ENCODE results near the gene PTPRM. TPM values are rescaled to one million over a fixed set of nuclear protein-coding genes. Genes with fewer than 3 reads are reported as not detected.

The PTPRM gene
- total and polyA plus RNA-seq, 2 of the 4 experiments (the other 2 are of a cell fraction): 28.3 to 51.2 TPM

- Histone ChIP-seq H2BK5ac (ENCODE audit: low read depth, low read length, poor library complexity, severe bottlenecking) (no peak overlapping the region), H2AFZ (replicated peaks; ENCODE audit: low read length, poor library complexity) (no peak overlapping the region), H4K20me1 (ENCODE audit: insufficient read depth, low read length) (no peaks in the 10 kb centered on the region), H3K4ac (ENCODE audit: low read depth, low read length) (no peak overlapping the region), H3K4me3 (ENCODE audit: insufficient read depth, low read depth, low read length) (no peak overlapping the region), H3K27me3 (ENCODE audit: control insufficient read depth, insufficient read depth, low read length) (no peaks in the 10 kb centered on the region), H3K23ac (ENCODE audit: low read depth, low read length) (no peak overlapping the region), H3K18ac (ENCODE audit: low read depth, low read length) (no peak overlapping the region), H2BK20ac (ENCODE audit: low read depth, low read length) (no peak overlapping the region), H3K9me3 (ENCODE audit: control insufficient read depth, insufficient read depth, low read length) (no peaks in the 10 kb centered on the region), H4K8ac (ENCODE audit: low read depth in 2 of 2, low read length in 2 of 2) (no peak overlapping the region), H2AK5ac (ENCODE audit: low read depth, low read length) (no peak overlapping the region), H2BK15ac (ENCODE audit: low read depth, low read length) (no peak overlapping the region), H4K91ac (ENCODE audit: insufficient read depth, low read depth, low read length) (no peak overlapping the region), H3K27ac (ENCODE audit: insufficient read depth, low read length) (no peak overlapping the region), H3K4me2 (ENCODE audit: low read depth, low read length) (no peak overlapping the region), H3K4me1 (ENCODE audit: control insufficient read depth, insufficient read depth, low read length) (peaks cover 2% of the 10 kb centered on the region; the same call in 1 of the 2 replicates), H3K56ac (ENCODE audit: extremely low read depth, insufficient read depth, low read length) (no peak overlapping the region), H3K9ac (ENCODE audit: low read depth, low read length) (no peak overlapping the region), H3K36me3 (ENCODE audit: control insufficient read depth, insufficient read depth, low read length) (no peaks in the 10 kb centered on the region), H3K9me1 (ENCODE audit: insufficient read depth, low read length) (no peaks in the 10 kb centered on the region; the same call in 1 of the 2 replicates), H3K79me1 (ENCODE audit: low read depth in 1 of 2, low read length in 2 of 2) (peaks cover 0 to 3% of the 10 kb centered on the region in 2 experiments; a peak in 1 of 4 replicates), H2BK120ac (ENCODE audit: low read depth, low read length) (no peak overlapping the region), H3K14ac (replicated peaks; ENCODE audit: low read depth, low read length) (no peak overlapping the region), H4K5ac (ENCODE audit: low read depth, low read length) (no peak overlapping the region), H2AK9ac (replicated peaks; ENCODE audit: low read depth, low read length, poor library complexity) (no peak overlapping the region)
- TF ChIP-seq POLR2A (IDR thresholded peaks at IDR 0.05; ENCODE audit: low read depth, low read length) (no peak), RCOR1 (IDR thresholded peaks at IDR 0.05; ENCODE audit: insufficient replicate concordance, low read length) (no peak), CEBPB (IDR thresholded peaks at IDR 0.05; ENCODE audit: low read depth, low read length) (no peak), RFX5 (IDR thresholded peaks at IDR 0.05; ENCODE audit: low read depth, low read length) (no peak), CTCF (conservative IDR thresholded peaks at IDR 0.05; ENCODE audit: low read depth, low read length) (no peak), BHLHE40 (IDR thresholded peaks at IDR 0.05; ENCODE audit: low read depth, low read length) (no peak), FOS (IDR thresholded peaks at IDR 0.05; ENCODE audit: low read depth, low read length) (no peak), NFE2L2 (IDR thresholded peaks at IDR 0.05; ENCODE audit: low read depth, low read length) (no peak)
- dilution Hi-C loops (cut with HindIII; ENCODE audit: low sequenced_read_pairs, unreplicated experiment) (no loop called here), intact Hi-C loops (cut with micrococcal nuclease) (no loop called here), in situ Hi-C loops (cut with MboI; ENCODE audit: low sequenced_read_pairs) (no loop called here)
- BruUV-seq (replicated peaks): no TSS peak
- CTCF ChIA-PET: no interaction called here
- ATAC-seq (ENCODE audit: low read depth) (no peak), DNase-seq (no peak)
- POLR2A ChIA-PET (ENCODE audit: unreplicated experiment): no interaction called here
- WGBS, 2 experiments (ENCODE audit: extremely low coverage in 2 of 2, insufficient read length in 1 of 2): no CpG with 5 or more reads among the region's 1 CpG
Observed at GRCh38 chr18:8019600-8019999, 452.5 kb downstream of the PTPRM start.
